Prostate gland (tissue), 2 donors: Measurements from ENCODE around the gene NID2. TPM values are rescaled to one million over a fixed set of nuclear protein-coding genes. Genes with fewer than 3 reads are reported as not detected.
A peak's percentile ranks its signal among the peaks of the same experiment; 100 is the strongest.

Experiments
- DNase-seq: peaks from one replicate; pipeline ENCODE4 v3.0.0-alpha.2; 2019; ENCODE audit warnings: low spot score
- H3K27ac ChIP-seq, 2 donors: fragments of 200-600 bp; sonication (generic); 2 replicates each; pipeline ENCODE4 v1.5.1; 2017 to 2019
- H3K27me3 ChIP-seq: fragments of 200-600 bp; sonication (generic); replicated peaks from 2 replicates; pipeline ENCODE4 v1.5.1; 2019; ENCODE audit not compliant: insufficient read depth
- H3K36me3 ChIP-seq, 2 donors: fragments of 200-600 bp; sonication (generic); 1 replicate in 1 of 2; 2 replicates in 1 of 2; pipeline versions ENCODE4 v1.5.1 to v1.8.1; 2017 to 2019
- H3K4me1 ChIP-seq: fragments of 200-600 bp; sonication (generic); replicated peaks from 2 replicates; pipeline ENCODE4 v1.5.1; 2019
- H3K4me3 ChIP-seq, 2 donors: fragments of 200-600 bp; sonication (generic); 2 replicates each; pipeline ENCODE4 v1.5.1; 2017 to 2019
- H3K9me3 ChIP-seq: fragments of 200-600 bp; sonication (generic); 2 replicates; pipeline ENCODE4 v1.5.1; 2017
- POLR2A ChIP-seq: fragments of 450-650 bp; IDR thresholded peaks from one replicate; pipeline ENCODE4 v1.6.1; 2016; ENCODE audit warnings: antibody characterized with exemption, mild to moderate bottlenecking
- POLR2AphosphoS5 ChIP-seq: sonication (generic); formaldehyde crosslinking; IDR thresholded peaks from one replicate; pipeline ENCODE4 v1.6.1; 2017; ENCODE audit warnings: antibody characterized with exemption
- whole genome bisulfite sequencing: methylation state at CpG from one replicate; pipeline ENCODE4 v1.1.5; 2018; 5-methylcytosine and 5-hydroxymethylcytosine counted together
- intact Hi-C: fragments of 100-400 bp; cut with DNase I; formaldehyde crosslinking; loops from one replicate; pipeline ENCODE4 v1.14.2; 2022
- total RNA-seq, 2 donors: library from RNA; depleted of rRNA; stranded (reverse); fragments of >200 nt; gene quantifications; one replicate each; pipeline ENCODE4 v1.1.0, GENCODE V29; 2016
- TF ChIP-seq, protein P1 (sequence below), 4 experiments: fragments of 200-600 bp in 2 of 4; fragments of 450-650 bp in 2 of 4; sonication (generic) in 2 of 4; IDR thresholded peaks; 1 replicate in 3 of 4; 2 replicates in 1 of 4; pipeline ENCODE4 v1.5.1; 2016 to 2019; ENCODE audit warnings: antibody characterized with exemption in 4 of 4, mild to moderate bottlenecking in 2 of 4, moderate library complexity in 2 of 4

NID2 gene
- total RNA-seq, 2 donors from 2014 or later = 6.9 to 17.2 TPM

- no peaks in the 10 kb centered on the region for H3K36me3 ChIP-seq
- H3K4me3 ChIP-seq = no peak overlapping the region
- no peaks in the 10 kb centered on the region for H3K4me1 ChIP-seq
- DNase-seq = no peak
- no peaks in the 10 kb centered on the region for H3K9me3 ChIP-seq
- no peak for TF ChIP-seq POLR2A
- no peak overlapping the region for H3K27ac ChIP-seq
- intact Hi-C loops = no loop called here
- no peaks in the 10 kb centered on the region for H3K27me3 ChIP-seq
These were observed 43.6 kb upstream of the NID2 start for GRCh38 chr14:52112336-52113018.

GRCh38 chr14:52111583-52111982 is 42.7 kb upstream of the NID2 start:
- H3K36me3 ChIP-seq = no peaks in the 10 kb centered on the region
- no peaks in the 10 kb centered on the region for H3K27me3 ChIP-seq
- H3K4me3 ChIP-seq = no peak overlapping the region
- intact Hi-C loops = no loop called here
- DNase-seq = no peak
- no peak overlapping the region for H3K27ac ChIP-seq
- H3K4me1 ChIP-seq = peaks cover 3% of the 10 kb centered on the region
- TF ChIP-seq, protein P1, sequence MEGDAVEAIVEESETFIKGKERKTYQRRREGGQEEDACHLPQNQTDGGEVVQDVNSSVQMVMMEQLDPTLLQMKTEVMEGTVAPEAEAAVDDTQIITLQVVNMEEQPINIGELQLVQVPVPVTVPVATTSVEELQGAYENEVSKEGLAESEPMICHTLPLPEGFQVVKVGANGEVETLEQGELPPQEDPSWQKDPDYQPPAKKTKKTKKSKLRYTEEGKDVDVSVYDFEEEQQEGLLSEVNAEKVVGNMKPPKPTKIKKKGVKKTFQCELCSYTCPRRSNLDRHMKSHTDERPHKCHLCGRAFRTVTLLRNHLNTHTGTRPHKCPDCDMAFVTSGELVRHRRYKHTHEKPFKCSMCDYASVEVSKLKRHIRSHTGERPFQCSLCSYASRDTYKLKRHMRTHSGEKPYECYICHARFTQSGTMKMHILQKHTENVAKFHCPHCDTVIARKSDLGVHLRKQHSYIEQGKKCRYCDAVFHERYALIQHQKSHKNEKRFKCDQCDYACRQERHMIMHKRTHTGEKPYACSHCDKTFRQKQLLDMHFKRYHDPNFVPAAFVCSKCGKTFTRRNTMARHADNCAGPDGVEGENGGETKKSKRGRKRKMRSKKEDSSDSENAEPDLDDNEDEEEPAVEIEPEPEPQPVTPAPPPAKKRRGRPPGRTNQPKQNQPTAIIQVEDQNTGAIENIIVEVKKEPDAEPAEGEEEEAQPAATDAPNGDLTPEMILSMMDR (IDR thresholded peaks at IDR 0.05) = no peak
- TF ChIP-seq POLR2AphosphoS5 = no peak
- no peak for TF ChIP-seq POLR2A
- 91% methylated on average over 4 of the region's 4 CpGs for WGBS
- no peaks in the 10 kb centered on the region for H3K9me3 ChIP-seq

GRCh38 chr14:52110441-52111086 is 41.7 kb upstream of the NID2 start:
- Histone ChIP-seq H3K4me3 (no peak overlapping the region), H3K27me3 (no peaks in the 10 kb centered on the region), H3K27ac (no peak overlapping the region), H3K9me3 (no peaks in the 10 kb centered on the region), H3K4me1 (peaks cover 3% of the 10 kb centered on the region), H3K36me3 (no peaks in the 10 kb centered on the region)
- intact Hi-C loops = no loop called here
- TF ChIP-seq, protein P1 (IDR thresholded peaks at IDR 0.05) = no peak
- TF ChIP-seq POLR2AphosphoS5 (no peak), POLR2A (no peak)
- 71% methylated on average over 5 of the region's 5 CpGs for WGBS
- no peak for DNase-seq

DNA sequence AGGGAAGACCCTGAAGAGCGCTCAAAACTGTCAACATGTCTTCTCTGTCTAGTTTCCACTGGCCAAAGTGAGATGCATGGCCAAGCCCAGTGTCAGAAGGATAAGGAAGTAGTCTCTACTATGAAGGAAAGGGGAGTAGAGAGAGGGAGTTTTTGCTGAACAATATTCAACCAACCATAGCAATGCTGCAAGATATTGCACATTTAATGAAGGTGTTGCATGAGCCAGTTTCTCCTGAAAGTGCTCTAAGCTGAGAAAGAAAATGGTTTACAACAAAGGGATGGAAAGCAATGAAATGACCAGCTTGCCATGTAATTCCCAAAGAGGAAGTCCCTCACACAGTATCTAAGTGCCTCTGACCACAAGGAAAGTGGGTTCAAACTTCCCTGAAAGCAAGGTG is 40.0 kb upstream of the NID2 start:
- Histone ChIP-seq H3K27ac (no peak overlapping the region), H3K4me1 (peaks cover 3% of the 10 kb centered on the region), H3K4me3 (no peak overlapping the region), H3K9me3 (no peaks in the 10 kb centered on the region), H3K36me3 (no peaks in the 10 kb centered on the region), H3K27me3 (no peaks in the 10 kb centered on the region)
- TF ChIP-seq, protein P1 (IDR thresholded peaks at IDR 0.05) = no peak
- TF ChIP-seq POLR2AphosphoS5 (no peak), POLR2A (no peak)
- WGBS = 100% methylated on average over 1 of the region's 1 CpG
- DNase-seq = no peak
- intact Hi-C loops = no loop called here

DNA sequence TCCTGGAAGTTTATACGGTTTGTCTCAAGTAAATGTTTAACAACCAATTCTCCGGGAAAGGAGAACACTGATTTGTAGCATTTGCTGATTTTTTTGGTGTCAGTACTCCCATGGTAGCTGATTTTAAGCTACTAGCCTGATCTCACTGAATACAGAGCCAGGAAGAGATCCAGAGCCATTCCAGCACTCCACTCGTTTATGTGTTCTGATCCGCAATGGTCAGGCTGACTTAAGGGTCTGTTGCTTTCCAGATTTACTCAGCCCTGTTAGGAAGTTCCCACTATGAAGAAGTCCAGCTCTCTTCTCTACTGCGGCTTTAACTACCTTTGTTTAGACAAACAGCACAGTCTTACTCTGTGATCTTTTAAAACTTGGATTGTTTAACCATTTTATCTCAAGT is 38.0 kb upstream of the NID2 start:
- no peak for DNase-seq
- H3K27ac ChIP-seq = peak overlapping the region in 1 of 2 donors; percentile 37
- intact Hi-C loops = no loop called here
- peaks cover 3% of the 10 kb centered on the region for H3K4me1 ChIP-seq
- TF ChIP-seq POLR2AphosphoS5 (no peak), POLR2A (no peak)
- TF ChIP-seq, protein P1 (IDR thresholded peaks at IDR 0.05) = no peak
- H3K36me3 ChIP-seq = no peaks in the 10 kb centered on the region
- H3K4me3 ChIP-seq = no peak overlapping the region
- no peaks in the 10 kb centered on the region for H3K9me3 ChIP-seq
- H3K27me3 ChIP-seq = no peaks in the 10 kb centered on the region
- 34% methylated on average over 5 of the region's 5 CpGs for whole genome bisulfite sequencing
